ENCODE data around the gene CEP89.

The CEP89 gene

GRCh38 chr19:32828643-32829344 is 143.0 kb downstream of the CEP89 start:
- TF ChIP-seq CTCF (IDR thresholded peaks at IDR 0.05; ENCODE audit: low read length, missing control alignments): no peak
- H3K4me3 ChIP-seq (replicated peaks; ENCODE audit: low read depth, low read length): no peak overlapping the region
- no peak for DNase-seq (ENCODE audit: low read depth)

- no peak for DNase-seq (ENCODE audit: low read depth)
- no peak overlapping the region for H3K4me3 ChIP-seq (replicated peaks; ENCODE audit: low read depth, low read length)
- no peak for TF ChIP-seq CTCF (IDR thresholded peaks at IDR 0.05; ENCODE audit: low read length, missing control alignments)
Observed at GRCh38 chr19:32828139-32828538, 143.6 kb downstream of the CEP89 start.

All from fibroblast of pulmonary artery (primary cell).